DND-41 (cell line): Measurements from ENCODE around the gene MANBA.

Source experiments
- EZH2 ChIP-seq: IDR thresholded peaks from 3 replicates; pipeline ENCODE4 v1.6.1; 2012; ENCODE audit warnings: borderline replicate concordance, low read depth, mild to moderate bottlenecking, moderate library complexity, low read length, inconsistent platforms; ENCODE audit not compliant: severe bottlenecking
- TF ChIP-seq, protein P1 (sequence below): IDR thresholded peaks from 2 replicates; pipeline ENCODE4 v1.5.1; 2012; ENCODE audit warnings: borderline replicate concordance, low read length, moderate library complexity, mild to moderate bottlenecking; ENCODE audit not compliant: poor library complexity, severe bottlenecking; ENCODE audit errors: extremely low read depth

- TF ChIP-seq, protein P1, sequence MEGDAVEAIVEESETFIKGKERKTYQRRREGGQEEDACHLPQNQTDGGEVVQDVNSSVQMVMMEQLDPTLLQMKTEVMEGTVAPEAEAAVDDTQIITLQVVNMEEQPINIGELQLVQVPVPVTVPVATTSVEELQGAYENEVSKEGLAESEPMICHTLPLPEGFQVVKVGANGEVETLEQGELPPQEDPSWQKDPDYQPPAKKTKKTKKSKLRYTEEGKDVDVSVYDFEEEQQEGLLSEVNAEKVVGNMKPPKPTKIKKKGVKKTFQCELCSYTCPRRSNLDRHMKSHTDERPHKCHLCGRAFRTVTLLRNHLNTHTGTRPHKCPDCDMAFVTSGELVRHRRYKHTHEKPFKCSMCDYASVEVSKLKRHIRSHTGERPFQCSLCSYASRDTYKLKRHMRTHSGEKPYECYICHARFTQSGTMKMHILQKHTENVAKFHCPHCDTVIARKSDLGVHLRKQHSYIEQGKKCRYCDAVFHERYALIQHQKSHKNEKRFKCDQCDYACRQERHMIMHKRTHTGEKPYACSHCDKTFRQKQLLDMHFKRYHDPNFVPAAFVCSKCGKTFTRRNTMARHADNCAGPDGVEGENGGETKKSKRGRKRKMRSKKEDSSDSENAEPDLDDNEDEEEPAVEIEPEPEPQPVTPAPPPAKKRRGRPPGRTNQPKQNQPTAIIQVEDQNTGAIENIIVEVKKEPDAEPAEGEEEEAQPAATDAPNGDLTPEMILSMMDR, result no peak
- no peak for TF ChIP-seq EZH2
Observed at GRCh38 chr4:102778720-102779119, 18.0 kb upstream of the MANBA start.
